ENCODE data around the gene TMEM256. TPM values are rescaled to one million over a fixed set of nuclear protein-coding genes. Genes with fewer than 3 reads are reported as not detected.
A peak's percentile ranks its signal among the peaks of the same experiment; 100 is the strongest.

The TMEM256 gene
- total RNA-seq, 4 donors from 2014 or later: 59.6 to 121 (median 74.7) TPM

GRCh38 chr17:7435676-7436555 lies 32.0 kb upstream of the TMEM256 start:
- 15% methylated on average over 34 of the region's 49 CpGs for whole genome bisulfite sequencing
- H3K36me3 ChIP-seq: no peaks in the 10 kb centered on the region
- peak overlapping the region; percentile 41 to 62 (median 46) for H3K4me3 ChIP-seq
- no peak for DNase-seq (ENCODE audit: extremely low spot score)
- H3K27me3 ChIP-seq: peaks cover 0 to 82% (median 32%) of the 10 kb centered on the region in 4 donors
- peak overlapping the region; percentile 27 to 64 (median 54) for H3K27ac ChIP-seq (replicated peaks in 1 of 4)
- no peaks in the 10 kb centered on the region for H3K9me3 ChIP-seq
- no peak for TF ChIP-seq EP300 (IDR thresholded peaks at IDR 0.05)
- TF ChIP-seq, protein P1, sequence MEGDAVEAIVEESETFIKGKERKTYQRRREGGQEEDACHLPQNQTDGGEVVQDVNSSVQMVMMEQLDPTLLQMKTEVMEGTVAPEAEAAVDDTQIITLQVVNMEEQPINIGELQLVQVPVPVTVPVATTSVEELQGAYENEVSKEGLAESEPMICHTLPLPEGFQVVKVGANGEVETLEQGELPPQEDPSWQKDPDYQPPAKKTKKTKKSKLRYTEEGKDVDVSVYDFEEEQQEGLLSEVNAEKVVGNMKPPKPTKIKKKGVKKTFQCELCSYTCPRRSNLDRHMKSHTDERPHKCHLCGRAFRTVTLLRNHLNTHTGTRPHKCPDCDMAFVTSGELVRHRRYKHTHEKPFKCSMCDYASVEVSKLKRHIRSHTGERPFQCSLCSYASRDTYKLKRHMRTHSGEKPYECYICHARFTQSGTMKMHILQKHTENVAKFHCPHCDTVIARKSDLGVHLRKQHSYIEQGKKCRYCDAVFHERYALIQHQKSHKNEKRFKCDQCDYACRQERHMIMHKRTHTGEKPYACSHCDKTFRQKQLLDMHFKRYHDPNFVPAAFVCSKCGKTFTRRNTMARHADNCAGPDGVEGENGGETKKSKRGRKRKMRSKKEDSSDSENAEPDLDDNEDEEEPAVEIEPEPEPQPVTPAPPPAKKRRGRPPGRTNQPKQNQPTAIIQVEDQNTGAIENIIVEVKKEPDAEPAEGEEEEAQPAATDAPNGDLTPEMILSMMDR (IDR thresholded peaks at IDR 0.05): peak in 1 of 3 experiments; percentile 5
- peaks cover 57 to 63% (median 61%) of the 10 kb centered on the region in 4 donors for H3K4me1 ChIP-seq
- intact Hi-C loops (cut with DNase I): loop anchor here (2.0 to 5.0 kb wide), 4 partner anchors 31 to 121 kb away; partner anchors contain the start of genes TMEM256 and TNFSF13

- Histone ChIP-seq H3K27ac (replicated peaks in 1 of 4) (no peak overlapping the region), H3K9me3 (no peaks in the 10 kb centered on the region), H3K27me3 (peaks cover 0 to 46% (median under 1%) of the 10 kb centered on the region in 4 donors), H3K36me3 (no peaks in the 10 kb centered on the region), H3K4me1 (peaks cover 20 to 27% (median 27%) of the 10 kb centered on the region in 4 donors), H3K4me3 (no peak overlapping the region)
- TF ChIP-seq, protein P1 (IDR thresholded peaks at IDR 0.05): no peak
- TF ChIP-seq EP300 (IDR thresholded peaks at IDR 0.05): no peak
- no peak for TF ChIP-seq POLR2AphosphoS5 (IDR thresholded peaks at IDR 0.05)
- no peak for TF ChIP-seq POLR2A (IDR thresholded peaks at IDR 0.05; ENCODE audit: low read depth)
- no peak for DNase-seq (ENCODE audit: extremely low spot score)
- intact Hi-C loops (cut with DNase I): no loop called here
- 96% methylated on average over 7 of the region's 11 CpGs for WGBS
Measured at GRCh38 chr17:7432296-7432695, 28.4 kb upstream of the TMEM256 start.

DNA sequence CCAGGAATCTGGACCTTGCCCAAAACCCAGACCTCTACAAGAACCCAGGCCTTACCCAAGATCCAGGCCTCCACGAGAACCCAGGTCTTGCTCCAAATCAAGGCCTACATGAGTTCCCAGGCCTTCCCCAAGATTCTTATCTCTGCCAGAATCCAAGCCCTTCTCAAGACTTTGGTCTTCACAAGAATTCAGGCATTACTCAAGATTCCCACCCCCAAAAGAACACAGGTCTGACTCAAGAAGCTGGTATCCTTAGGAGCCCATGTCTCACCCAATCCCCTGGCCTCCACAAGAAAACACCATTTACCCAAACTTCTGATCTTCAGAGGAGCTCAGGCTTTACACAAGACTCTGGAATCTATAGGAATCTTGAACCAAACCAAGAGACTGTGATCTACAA lies 27.3 kb upstream of the TMEM256 start:
- Histone ChIP-seq H3K9me3 (no peaks in the 10 kb centered on the region), H3K27ac (replicated peaks in 1 of 4) (no peak overlapping the region), H3K36me3 (no peaks in the 10 kb centered on the region), H3K27me3 (peaks cover 0 to 36% (median 0%) of the 10 kb centered on the region in 4 donors), H3K4me3 (no peak overlapping the region), H3K4me1 (peaks cover 10 to 16% (median 16%) of the 10 kb centered on the region in 4 donors)
- DNase-seq (ENCODE audit: extremely low spot score): no peak
- TF ChIP-seq, protein P1 (IDR thresholded peaks at IDR 0.05): no peak
- TF ChIP-seq EP300 (IDR thresholded peaks at IDR 0.05) (no peak), POLR2A (IDR thresholded peaks at IDR 0.05; ENCODE audit: low read depth) (no peak), POLR2AphosphoS5 (IDR thresholded peaks at IDR 0.05) (no peak)
- WGBS: 73% methylated on average over 1 of the region's 1 CpG
- intact Hi-C loops (cut with DNase I): no loop called here

DNA sequence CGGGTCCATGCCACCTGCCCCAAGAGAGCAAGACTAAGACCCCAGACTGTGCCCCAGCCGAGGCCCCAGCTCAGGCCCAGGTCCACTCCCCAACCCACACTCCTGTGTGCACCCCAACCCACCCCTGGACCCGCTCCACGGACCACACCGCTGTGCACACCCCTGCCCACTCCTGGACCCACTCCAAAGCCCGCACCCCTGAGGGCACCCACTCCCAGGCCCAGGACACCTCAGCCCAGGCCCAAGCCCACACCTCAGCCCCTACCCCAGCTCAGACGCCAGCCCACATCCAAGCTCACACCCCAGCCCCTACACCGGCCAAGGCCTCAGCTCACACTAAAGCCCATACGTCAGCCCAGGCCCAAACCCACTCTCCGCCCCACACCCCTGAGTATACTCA lies 25.8 kb upstream of the TMEM256 start:
- 93% methylated on average over 8 of the region's 10 CpGs for WGBS
- Histone ChIP-seq H3K27ac (replicated peaks in 1 of 4) (no peak overlapping the region), H3K27me3 (peaks cover 0 to 22% (median 0%) of the 10 kb centered on the region in 4 donors), H3K4me3 (no peak overlapping the region), H3K9me3 (no peaks in the 10 kb centered on the region), H3K4me1 (peaks cover 0 to 1% (median under 1%) of the 10 kb centered on the region in 4 donors), H3K36me3 (no peaks in the 10 kb centered on the region)
- no peak for TF ChIP-seq POLR2A (IDR thresholded peaks at IDR 0.05; ENCODE audit: low read depth)
- no peak for TF ChIP-seq EP300 (IDR thresholded peaks at IDR 0.05)
- no peak for TF ChIP-seq POLR2AphosphoS5 (IDR thresholded peaks at IDR 0.05)
- TF ChIP-seq, protein P1 (IDR thresholded peaks at IDR 0.05): no peak
- intact Hi-C loops (cut with DNase I): no loop called here
- DNase-seq (ENCODE audit: extremely low spot score): no peak
